Skeletal muscle satellite cell (primary cell): Measurements from ENCODE around the gene PARD6B.

Experiments used
- H3K27me3 ChIP-seq: 2 replicates; pipeline ENCODE4 v1.7.0; 2013; ENCODE audit warnings: low read length; ENCODE audit not compliant: control insufficient read depth, insufficient read depth
- H3K36me3 ChIP-seq: 2 replicates; pipeline ENCODE4 v1.7.0; 2013; ENCODE audit warnings: mild to moderate bottlenecking, control low read depth, low read length; ENCODE audit not compliant: insufficient read depth
- H3K4me1 ChIP-seq: 2 replicates; pipeline ENCODE4 v1.7.0; 2013; ENCODE audit warnings: low read length; ENCODE audit not compliant: control insufficient read depth, insufficient read depth
- H3K4me2 ChIP-seq: 2 replicates; pipeline ENCODE4 v1.7.0; 2013; ENCODE audit warnings: mild to moderate bottlenecking, low read length
- H3K4me3 ChIP-seq: 2 replicates; pipeline ENCODE4 v1.7.0; 2013; ENCODE audit warnings: low read length
- H3K9ac ChIP-seq: 2 replicates; pipeline ENCODE4 v1.7.0; 2013; ENCODE audit warnings: mild to moderate bottlenecking, low read depth, low read length, moderate library complexity
- H3K9me3 ChIP-seq: replicated peaks from 2 replicates; pipeline ENCODE4 v1.7.0; 2013; ENCODE audit warnings: mild to moderate bottlenecking, control low read depth, low read length

The PARD6B gene

DNA sequence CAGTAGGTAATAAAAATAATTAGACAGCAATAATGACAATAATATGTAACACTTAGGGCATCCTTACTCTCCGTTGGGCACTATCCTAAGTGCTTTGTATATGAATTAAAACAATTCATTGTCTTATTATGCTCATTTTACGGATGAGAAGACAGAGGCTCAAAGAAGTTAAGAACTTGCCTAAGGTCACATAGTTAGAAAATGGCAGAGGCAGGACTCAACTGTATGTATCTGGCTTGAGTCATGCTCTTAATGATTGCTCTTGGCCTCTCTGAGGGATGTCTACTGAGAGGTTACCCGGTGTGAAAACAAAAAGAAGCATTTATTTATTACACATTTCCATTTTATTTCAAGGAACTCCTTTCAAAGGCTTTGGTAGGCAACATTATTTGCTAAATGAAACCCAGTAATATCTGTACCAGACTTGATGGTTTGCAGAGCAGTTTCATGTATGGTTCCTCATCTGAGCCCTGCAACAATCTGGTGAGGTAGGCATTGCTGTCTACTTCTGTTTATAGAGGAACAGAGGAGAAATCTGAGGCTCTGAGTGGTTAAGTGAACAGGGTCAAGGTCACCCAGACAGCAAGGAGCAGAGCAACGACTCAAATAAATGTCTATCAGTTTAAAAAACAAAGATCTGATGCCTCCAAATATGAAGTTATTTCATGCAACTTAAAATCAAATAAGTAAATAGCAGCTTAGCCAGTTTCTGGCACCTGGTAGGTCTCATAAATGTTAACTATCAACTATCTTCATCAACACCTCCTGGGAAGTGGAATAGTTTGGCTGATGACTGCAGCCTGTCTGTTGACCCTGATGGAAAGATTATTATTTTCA is 4.2 kb upstream of the PARD6B start:
- Histone ChIP-seq H3K36me3 (no peaks in the 10 kb centered on the region), H3K4me1 (peaks cover 42% of the 10 kb centered on the region), H3K4me2 (no peak overlapping the region), H3K9me3 (no peaks in the 10 kb centered on the region), H3K27me3 (peaks cover 9% of the 10 kb centered on the region), H3K9ac (no peak overlapping the region), H3K4me3 (no peak overlapping the region)

DNA sequence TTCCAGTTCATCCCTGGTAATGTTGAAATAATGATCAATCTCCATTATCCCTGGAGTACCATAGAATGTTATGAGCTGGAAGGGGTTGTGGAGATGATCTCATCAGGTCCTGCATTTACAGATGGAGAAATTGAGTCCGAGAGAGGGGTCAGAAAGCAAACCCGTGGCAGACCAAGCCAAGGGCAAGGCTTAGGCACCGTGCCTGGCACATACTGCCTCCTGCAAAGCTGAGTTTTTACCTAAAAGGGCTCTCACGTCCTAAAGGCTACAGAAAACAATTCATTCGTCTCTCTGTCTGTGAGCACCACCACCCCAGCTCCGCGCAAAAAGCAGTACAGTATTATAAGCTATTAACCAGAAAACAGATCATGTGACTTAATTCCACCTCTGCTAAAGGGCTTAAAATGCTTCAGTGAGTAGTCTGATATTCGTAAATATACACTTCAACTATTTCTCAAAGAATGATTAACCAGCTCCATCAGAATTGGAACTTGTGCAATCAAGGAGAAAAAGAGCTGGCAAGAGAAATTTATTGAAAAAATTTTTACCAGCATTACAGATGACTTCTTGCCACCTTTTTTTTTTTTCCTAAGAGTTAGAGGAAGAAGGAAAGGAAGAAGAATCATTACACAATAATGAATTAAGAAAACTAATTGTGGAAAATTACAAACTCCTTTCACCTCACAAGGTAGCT is 3.4 kb upstream of the PARD6B start:
- peaks cover 16% of the 10 kb centered on the region for H3K27me3 ChIP-seq
- no peaks in the 10 kb centered on the region for H3K9me3 ChIP-seq
- no peak overlapping the region for H3K9ac ChIP-seq
- no peak overlapping the region for H3K4me2 ChIP-seq
- H3K4me1 ChIP-seq: peaks cover 38% of the 10 kb centered on the region
- H3K4me3 ChIP-seq: no peak overlapping the region
- H3K36me3 ChIP-seq: no peaks in the 10 kb centered on the region

DNA sequence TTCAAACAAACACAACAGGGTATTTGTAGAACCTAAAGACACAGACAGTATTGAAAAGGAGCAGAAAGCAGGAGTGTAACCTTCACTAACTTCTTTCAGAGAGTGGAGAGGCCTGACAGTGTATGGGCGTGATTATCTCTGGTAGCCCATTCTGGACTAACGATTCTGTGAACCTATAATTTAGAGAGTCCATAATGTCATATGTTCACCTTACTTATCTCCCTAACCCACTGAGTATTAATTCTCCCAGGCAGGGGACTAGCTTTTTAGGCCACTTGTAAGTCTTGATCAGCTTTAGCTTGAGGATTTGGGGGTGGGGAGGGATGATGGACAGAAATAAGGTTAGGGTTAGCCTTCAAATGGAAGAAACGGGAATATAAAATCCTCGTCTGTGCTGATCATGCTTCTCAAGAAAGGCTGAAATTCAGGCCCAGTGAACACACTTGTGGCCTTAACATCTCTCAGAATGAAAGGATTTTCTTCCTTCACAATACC is 2.8 kb upstream of the PARD6B start:
- Histone ChIP-seq H3K9ac (no peak overlapping the region), H3K9me3 (no peaks in the 10 kb centered on the region), H3K36me3 (no peaks in the 10 kb centered on the region), H3K4me3 (no peak overlapping the region), H3K27me3 (peaks cover 18% of the 10 kb centered on the region), H3K4me2 (no peak overlapping the region), H3K4me1 (peaks cover 38% of the 10 kb centered on the region)

DNA sequence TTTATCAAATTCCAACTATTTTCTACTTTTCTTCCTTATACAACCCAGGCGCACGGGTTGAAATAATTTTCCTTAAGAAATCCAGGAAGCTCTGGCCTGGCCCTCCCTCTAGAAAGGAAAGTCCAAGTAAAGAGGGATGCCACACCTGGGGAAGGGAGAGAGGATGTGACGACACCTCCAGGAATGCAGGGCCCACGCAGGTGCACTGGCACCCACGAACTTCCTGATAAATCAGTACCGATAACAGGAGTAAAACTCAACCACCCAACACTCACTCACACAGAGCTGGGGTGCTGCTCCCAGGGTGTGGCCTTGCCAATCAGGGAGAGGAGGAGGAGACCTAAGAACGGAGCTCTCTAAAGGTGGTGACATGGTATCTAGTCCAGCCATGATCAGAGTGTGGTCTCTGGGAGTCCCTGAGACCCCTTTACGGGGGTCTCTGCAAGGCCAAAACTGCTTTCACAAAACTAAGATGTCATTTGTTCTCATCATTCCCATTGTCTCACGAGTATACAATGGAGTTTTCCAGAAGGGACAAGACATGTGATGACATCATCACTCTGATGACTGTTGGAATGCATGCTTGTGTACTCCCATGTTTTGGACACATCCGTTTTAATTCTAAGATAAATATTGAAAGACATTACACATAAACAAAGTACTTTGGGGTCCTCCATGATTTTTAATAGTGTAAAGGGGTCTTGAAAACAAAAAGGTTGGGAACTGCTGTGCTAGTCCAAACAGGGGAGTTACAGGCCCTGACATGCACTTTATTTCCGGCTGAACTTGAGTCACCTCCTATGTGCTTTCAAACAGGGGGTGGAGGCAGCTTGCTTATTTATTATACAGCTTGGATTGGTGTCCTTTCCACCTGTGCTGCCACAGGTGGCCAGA is 2.2 kb upstream of the PARD6B start:
- Histone ChIP-seq H3K9me3 (no peaks in the 10 kb centered on the region), H3K27me3 (peaks cover 23% of the 10 kb centered on the region), H3K9ac (no peak overlapping the region), H3K36me3 (no peaks in the 10 kb centered on the region), H3K4me1 (peaks cover 37% of the 10 kb centered on the region), H3K4me3 (no peak overlapping the region), H3K4me2 (no peak overlapping the region)

DNA sequence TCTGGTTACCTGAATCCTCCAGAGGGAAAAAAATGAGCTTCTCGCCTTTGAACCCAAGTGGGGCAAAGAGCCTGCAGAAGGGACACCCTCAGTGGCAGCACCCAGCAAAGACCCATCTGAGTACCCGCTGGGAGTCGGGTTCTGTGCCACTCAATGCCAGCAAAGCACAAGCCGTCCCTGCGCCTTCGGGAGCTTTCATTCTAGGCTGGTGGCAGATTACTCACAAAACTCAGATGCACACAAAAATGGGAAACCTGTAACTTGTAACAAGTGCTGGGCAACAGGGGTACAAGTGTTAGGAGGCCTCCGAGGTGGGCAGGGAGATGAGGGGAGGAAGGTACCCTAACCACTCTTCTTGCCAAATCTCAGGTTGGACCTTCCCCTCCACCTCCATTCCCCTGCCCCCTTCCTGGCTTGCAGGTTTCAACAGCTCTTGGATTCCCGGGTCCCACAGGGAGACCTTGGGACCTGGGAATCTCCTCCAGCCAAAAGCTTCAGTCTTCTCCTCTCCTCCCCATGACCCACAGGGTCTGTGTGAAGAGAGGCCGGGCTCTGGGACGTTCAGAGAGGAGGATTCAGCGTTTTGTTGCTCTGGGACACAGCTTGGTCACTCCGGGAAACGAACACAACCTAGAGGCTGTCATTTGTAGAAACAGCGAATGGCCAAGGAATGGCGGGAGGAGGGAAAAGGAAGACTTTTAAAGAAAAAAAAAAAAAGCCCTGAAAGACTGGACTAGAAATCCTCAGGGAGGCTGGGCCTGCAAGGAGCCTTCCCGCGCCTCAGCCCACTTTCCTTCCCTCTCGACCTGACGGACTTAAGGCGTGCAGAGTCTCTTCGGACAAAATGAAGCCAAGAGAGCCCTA is 1.2 kb upstream of the PARD6B start:
- Histone ChIP-seq H3K4me2 (peak overlapping the region; percentile 98), H3K4me1 (peaks cover 27% of the 10 kb centered on the region), H3K27me3 (peaks cover 23% of the 10 kb centered on the region), H3K4me3 (peak overlapping the region; percentile 92), H3K9ac (peak overlapping the region; percentile 39), H3K9me3 (no peaks in the 10 kb centered on the region), H3K36me3 (no peaks in the 10 kb centered on the region)

- Histone ChIP-seq H3K4me3 (peak overlapping the region; percentile 92), H3K4me1 (peaks cover 22% of the 10 kb centered on the region), H3K4me2 (peak overlapping the region; percentile 98), H3K36me3 (no peaks in the 10 kb centered on the region), H3K9me3 (no peaks in the 10 kb centered on the region), H3K27me3 (peaks cover 23% of the 10 kb centered on the region), H3K9ac (peak overlapping the region; percentile 39)
Measured at GRCh38 chr20:50730765-50731054, 670 bp upstream of the PARD6B start.

GRCh38 chr20:50731930-50732690 is 730 bp downstream of the PARD6B start:
- peaks cover 23% of the 10 kb centered on the region for H3K27me3 ChIP-seq
- H3K36me3 ChIP-seq: no peaks in the 10 kb centered on the region
- no peak overlapping the region for H3K9ac ChIP-seq
- peak overlapping the region; percentile 98 for H3K4me2 ChIP-seq
- H3K4me3 ChIP-seq: peak overlapping the region; percentile 92
- H3K9me3 ChIP-seq: no peaks in the 10 kb centered on the region
- H3K4me1 ChIP-seq: peaks cover 18% of the 10 kb centered on the region

DNA sequence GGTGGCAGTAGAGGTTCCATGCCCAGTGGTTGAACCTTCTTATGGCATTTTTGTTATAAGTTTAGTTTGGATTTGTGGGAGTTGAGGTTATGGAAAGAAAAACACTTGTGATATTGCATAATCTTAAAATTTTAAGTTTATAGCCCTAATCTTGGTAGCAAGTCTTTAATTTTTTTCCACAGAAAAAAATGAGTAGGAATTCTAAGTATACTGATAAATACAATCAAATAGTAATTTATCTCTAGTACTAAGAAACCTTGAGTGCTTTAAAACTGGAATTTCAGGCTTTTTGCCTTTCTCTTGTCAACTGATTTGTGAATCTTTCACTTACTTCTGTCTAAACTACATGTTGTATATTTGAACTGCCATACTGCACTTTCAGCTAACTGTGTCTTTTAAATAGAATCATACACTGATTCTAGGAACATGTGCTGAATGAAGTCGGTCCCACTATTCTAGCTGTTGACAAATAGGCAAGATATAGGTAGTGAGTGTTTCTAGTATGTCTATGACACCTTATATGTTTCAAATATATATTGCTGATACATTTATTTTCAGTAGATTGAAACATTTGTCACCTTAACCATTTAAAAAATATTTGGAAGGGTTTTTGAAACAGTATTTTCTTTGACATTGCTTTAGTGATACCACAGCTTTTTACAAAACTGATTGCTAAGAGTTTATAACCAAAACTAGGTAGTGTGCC is 2.4 kb downstream of the PARD6B start:
- no peaks in the 10 kb centered on the region for H3K9me3 ChIP-seq
- no peaks in the 10 kb centered on the region for H3K36me3 ChIP-seq
- H3K4me1 ChIP-seq: peaks cover 16% of the 10 kb centered on the region
- H3K27me3 ChIP-seq: peaks cover 27% of the 10 kb centered on the region
- H3K4me3 ChIP-seq: no peak overlapping the region
- no peak overlapping the region for H3K4me2 ChIP-seq
- H3K9ac ChIP-seq: no peak overlapping the region

DNA sequence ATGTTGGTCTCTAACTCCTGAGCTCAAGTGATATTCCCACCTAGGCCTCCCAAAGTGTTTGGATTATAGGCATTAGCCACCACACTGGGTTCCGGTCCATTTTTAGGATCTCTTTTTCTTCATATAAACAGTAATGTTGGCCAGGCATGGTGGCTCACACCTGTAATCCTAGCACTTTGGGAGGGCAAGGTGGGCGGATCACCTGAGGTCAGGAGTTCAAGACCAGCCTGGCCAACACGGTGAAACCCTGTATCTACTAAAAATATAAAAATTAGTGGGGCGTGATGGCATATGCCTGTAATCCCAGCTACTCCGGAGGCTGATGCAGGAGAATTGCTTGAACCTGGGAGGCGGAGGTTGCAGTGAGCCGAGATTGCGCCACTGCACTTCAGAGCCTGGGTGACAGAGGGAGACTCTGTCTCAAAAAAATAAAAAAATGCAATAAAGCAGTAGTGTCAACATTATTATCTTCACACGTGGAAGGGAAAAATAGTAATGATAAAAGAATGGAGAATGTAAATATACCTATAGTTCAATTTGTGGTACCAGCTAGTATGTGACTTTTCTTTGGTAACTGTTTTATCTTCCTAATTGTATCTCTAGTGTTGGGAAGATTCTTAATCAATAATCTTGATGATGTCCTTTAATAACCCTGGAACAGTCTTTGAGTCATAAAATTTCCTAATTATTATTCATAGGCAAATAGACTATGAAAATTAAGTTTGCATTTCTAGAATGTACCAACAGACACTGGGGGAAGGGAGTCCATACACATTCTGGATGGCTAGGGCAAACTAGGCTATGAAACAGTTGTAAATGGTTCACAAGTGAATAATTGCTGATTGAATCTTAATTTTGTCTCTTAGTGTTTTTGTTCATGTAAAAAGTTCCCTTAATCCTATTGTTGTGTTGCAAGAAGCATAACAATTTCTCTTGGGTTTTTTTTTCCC is 3.6 kb downstream of the PARD6B start:
- Histone ChIP-seq H3K36me3 (no peaks in the 10 kb centered on the region), H3K27me3 (peaks cover 27% of the 10 kb centered on the region), H3K4me1 (peaks cover 15% of the 10 kb centered on the region), H3K4me2 (no peak overlapping the region), H3K4me3 (no peak overlapping the region), H3K9me3 (no peaks in the 10 kb centered on the region), H3K9ac (no peak overlapping the region)
